CD4-positive, alpha-beta T cell treated with Interleukin-10 for 1 hour (primary cell): Measurements from ENCODE around the gene ZNF644.
"Not testable (repeated sequence)": the region's sequence is repeated elsewhere in the genome, so short reads cannot be mapped to it uniquely, and the experiment has no call there.

Experiments
- DNase-seq: peaks from one replicate; pipeline ENCODE4 v3.0.0-alpha.2; 2020

The ZNF644 gene

GRCh38 chr1:90977522-90977921, 44.3 kb downstream of the ZNF644 start:
- DNase-seq, result no peak

- DNase-seq, result no peak
These were observed 47.7 kb downstream of the ZNF644 start for GRCh38 chr1:90973897-90974798.

GRCh38 chr1:90970208-90970607, 51.6 kb downstream of the ZNF644 start:
- DNase-seq, result no peak

GRCh38 chr1:90969241-90969640, 52.6 kb downstream of the ZNF644 start:
- no peak for DNase-seq

GRCh38 chr1:90964444-90965035, 57.3 kb downstream of the ZNF644 start:
- DNase-seq, result peak; percentile 13

- DNase-seq, result no peak
These were observed 58.2 kb downstream of the ZNF644 start for GRCh38 chr1:90963651-90964050.

- DNase-seq, result no peak
These were observed 58.6 kb downstream of the ZNF644 start for GRCh38 chr1:90963236-90963635.

- DNase-seq, result no peak
These were observed 62.3 kb downstream of the ZNF644 start for GRCh38 chr1:90959352-90960206.

- no peak for DNase-seq
These were observed 64.3 kb downstream of the ZNF644 start for GRCh38 chr1:90957497-90957896.

- DNase-seq, result no peak
These were observed 66.1 kb downstream of the ZNF644 start for GRCh38 chr1:90955769-90956168.

- DNase-seq, result no peak
These were observed 68.9 kb downstream of the ZNF644 start for GRCh38 chr1:90952906-90953305.

GRCh38 chr1:90951009-90951408, 70.8 kb downstream of the ZNF644 start:
- DNase-seq, result no peak

GRCh38 chr1:90948301-90948700, 73.5 kb downstream of the ZNF644 start:
- DNase-seq, result no peak

GRCh38 chr1:90946630-90947029, 75.2 kb downstream of the ZNF644 start:
- DNase-seq, result no peak

- DNase-seq, result no peak
These were observed 76.5 kb downstream of the ZNF644 start for GRCh38 chr1:90945287-90945686.

- no peak for DNase-seq
These were observed 77.9 kb downstream of the ZNF644 start for GRCh38 chr1:90943966-90944365.

GRCh38 chr1:90940746-90941145, 81.1 kb downstream of the ZNF644 start:
- DNase-seq, result no peak

GRCh38 chr1:90936731-90937130, 85.1 kb downstream of the ZNF644 start:
- DNase-seq, result no peak

GRCh38 chr1:90936061-90936460, 85.8 kb downstream of the ZNF644 start:
- no peak for DNase-seq

- DNase-seq, result not testable (repeated sequence)
These were observed 93.6 kb downstream of the ZNF644 start for GRCh38 chr1:90928231-90928630.

GRCh38 chr1:90927674-90928073, 94.2 kb downstream of the ZNF644 start:
- DNase-seq, result not testable (repeated sequence)

GRCh38 chr1:90926971-90927370, 94.9 kb downstream of the ZNF644 start:
- DNase-seq, result no peak
